Adrenal gland (tissue), 12 donors: Measurements from ENCODE around the gene NFIB. TPM values are rescaled to one million over a fixed set of nuclear protein-coding genes. Genes with fewer than 3 reads are reported as not detected.

ENCODE experiments used
- DNase-seq, 7 donors: peaks; one replicate each; pipeline ENCODE4 v3.0.0-alpha.2; 2019 to 2020
- H3K27ac ChIP-seq, 5 donors: fragments of 200-600 bp; sonication (generic) in 4 of 5; 1 replicate in 3 of 5; 2 replicates in 2 of 5; pipeline versions ENCODE4 v1.5.1 to v1.8.0; 2016 to 2020; ENCODE audit warnings: mild to moderate bottlenecking in 1 of 5
- H3K27me3 ChIP-seq: fragments of 200-600 bp; 2 replicates; pipeline ENCODE4 v1.8.0; 2021
- H3K36me3 ChIP-seq, 2 donors: fragments of 200-600 bp; replicated peaks in 1 of 2; 1 replicate in 1 of 2; 2 replicates in 1 of 2; pipeline versions ENCODE4 v1.5.1 to v1.8.0; 2018 to 2022
- H3K4me1 ChIP-seq, 2 donors: fragments of 200-600 bp; replicated peaks in 1 of 2; 1 replicate in 1 of 2; 2 replicates in 1 of 2; pipeline versions ENCODE4 v1.5.1 to v1.8.0; 2018 to 2021
- H3K4me3 ChIP-seq, 4 donors: fragments of 200-600 bp; sonication (generic) in 3 of 4; one replicate each; pipeline ENCODE4 v1.5.1; 2016 to 2018
- H3K9me3 ChIP-seq, 3 donors: fragments of 200-600 bp; sonication (generic) in 1 of 3; replicated peaks in 1 of 3; 1 replicate in 2 of 3; 2 replicates in 1 of 3; pipeline versions ENCODE4 v1.5.1 to v1.8.0; 2016 to 2021
- POLR2A ChIP-seq, 2 donors: fragments of 450-650 bp; IDR thresholded peaks; one replicate each; pipeline ENCODE4 v1.6.1; 2017; ENCODE audit warnings: antibody characterized with exemption in 2 of 2, mild to moderate bottlenecking in 2 of 2, moderate library complexity in 1 of 2
- WGBS, 4 donors: extraction: QIAGEN DNeasy Blood & Tissue Kit in 2 of 4; methylation state at CpG; one replicate each; pipeline versions ENCODE4 v1.1.5 to v1.1.7; 2013 to 2017; 5-methylcytosine and 5-hydroxymethylcytosine counted together
- intact Hi-C, 2 donors: fragments of 100-400 bp; cut with DNase I; formaldehyde crosslinking; loops; one replicate each; pipeline versions ENCODE4 v1.14.1 to v1.15.0; 2022 to 2023
- polyA plus RNA-seq, 3 donors: library from polyadenylated mRNA; stranded (reverse); fragments of 200-250 nt in 2 of 3; fragments of 350-450 nt in 1 of 3; fragmentation: Illumina TruSeq in 1 of 3; extraction: RNeasy Lipid Tissue Mini Kit (QIAGEN cat#74804) in 1 of 3; gene quantifications; one replicate each; pipeline ENCODE4 v1.2.3, GENCODE V29; 2013 to 2014
- total RNA-seq, 9 donors: library from RNA; depleted of rRNA in 4 of 9; stranded (reverse); fragments of >200 nt in 4 of 9; fragments of 120-200 nt in 1 of 9; fragmentation: NEBNext Ultra II Directional in 1 of 9; extraction: Animal tissue kit (Norgen Biotek cat#: 25700) in 1 of 9; gene quantifications; one replicate each; pipeline versions ENCODE4 v1.1.0 to v1.2.4, GENCODE V29; 2013 to 2023
- TF ChIP-seq, protein P1 (sequence below), 6 experiments: fragments of 450-650 bp in 4 of 6; fragments of 200-600 bp in 2 of 6; sonication (generic) in 1 of 6; IDR thresholded peaks; 1 replicate in 5 of 6; 2 replicates in 1 of 6; pipeline versions ENCODE4 v1.5.1 to v1.8.0; 2016 to 2021; ENCODE audit warnings: antibody characterized with exemption in 6 of 6, mild to moderate bottlenecking in 2 of 6, moderate library complexity in 1 of 6
- donor health status: healthy with polysubstance abuse.
- donor health status: Bipolar disorder and iron deficiency.
- donor health status: DM: yes; HTN: yes; CAD: no.
- donor health status: DM: no; HTN: no; CAD: no.
- donor health status: DM: no; HTN: no; CAD: no.
- donor health status: DM: yes; HTN: yes; CAD: no.

Gene NFIB
- total and polyA plus RNA-seq, 12 donors: 10.9 to 84.1 (median 43.0) TPM

DNA sequence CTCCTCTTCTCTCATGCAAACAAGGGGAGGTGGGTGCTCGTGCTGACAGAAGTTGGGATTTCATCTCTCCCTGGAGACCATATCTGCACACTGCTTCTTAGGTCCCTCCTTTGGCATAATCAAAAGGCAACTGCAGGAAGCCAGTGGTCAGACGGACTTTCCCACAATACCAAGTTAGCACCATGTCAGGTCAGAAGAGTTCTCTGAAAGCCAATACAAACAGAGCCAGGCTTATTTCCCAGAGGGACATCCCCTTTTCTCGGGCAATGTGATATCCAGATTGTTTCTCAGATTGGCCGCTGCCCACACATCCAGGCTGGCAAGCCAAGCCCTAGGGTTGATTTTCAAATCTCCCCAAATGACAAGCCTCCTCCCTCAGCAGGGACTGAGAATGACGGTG is 241.1 kb downstream of the NFIB start:
- Histone ChIP-seq H3K9me3 (no peaks in the 10 kb centered on the region), H3K27me3 (no peaks in the 10 kb centered on the region), H3K27ac (no peak overlapping the region), H3K4me1 (no peaks in the 10 kb centered on the region), H3K36me3 (no peaks in the 10 kb centered on the region), H3K4me3 (no peak overlapping the region)
- 80 to 88% (median 84%) methylated on average over 5 of the region's 5 CpGs for WGBS, 4 donors
- no peak for TF ChIP-seq POLR2A (IDR thresholded peaks at IDR 0.05)
- TF ChIP-seq, protein P1, sequence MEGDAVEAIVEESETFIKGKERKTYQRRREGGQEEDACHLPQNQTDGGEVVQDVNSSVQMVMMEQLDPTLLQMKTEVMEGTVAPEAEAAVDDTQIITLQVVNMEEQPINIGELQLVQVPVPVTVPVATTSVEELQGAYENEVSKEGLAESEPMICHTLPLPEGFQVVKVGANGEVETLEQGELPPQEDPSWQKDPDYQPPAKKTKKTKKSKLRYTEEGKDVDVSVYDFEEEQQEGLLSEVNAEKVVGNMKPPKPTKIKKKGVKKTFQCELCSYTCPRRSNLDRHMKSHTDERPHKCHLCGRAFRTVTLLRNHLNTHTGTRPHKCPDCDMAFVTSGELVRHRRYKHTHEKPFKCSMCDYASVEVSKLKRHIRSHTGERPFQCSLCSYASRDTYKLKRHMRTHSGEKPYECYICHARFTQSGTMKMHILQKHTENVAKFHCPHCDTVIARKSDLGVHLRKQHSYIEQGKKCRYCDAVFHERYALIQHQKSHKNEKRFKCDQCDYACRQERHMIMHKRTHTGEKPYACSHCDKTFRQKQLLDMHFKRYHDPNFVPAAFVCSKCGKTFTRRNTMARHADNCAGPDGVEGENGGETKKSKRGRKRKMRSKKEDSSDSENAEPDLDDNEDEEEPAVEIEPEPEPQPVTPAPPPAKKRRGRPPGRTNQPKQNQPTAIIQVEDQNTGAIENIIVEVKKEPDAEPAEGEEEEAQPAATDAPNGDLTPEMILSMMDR (IDR thresholded peaks at IDR 0.05): no peak
- DNase-seq: no peak
- intact Hi-C loops: no loop called here

DNA sequence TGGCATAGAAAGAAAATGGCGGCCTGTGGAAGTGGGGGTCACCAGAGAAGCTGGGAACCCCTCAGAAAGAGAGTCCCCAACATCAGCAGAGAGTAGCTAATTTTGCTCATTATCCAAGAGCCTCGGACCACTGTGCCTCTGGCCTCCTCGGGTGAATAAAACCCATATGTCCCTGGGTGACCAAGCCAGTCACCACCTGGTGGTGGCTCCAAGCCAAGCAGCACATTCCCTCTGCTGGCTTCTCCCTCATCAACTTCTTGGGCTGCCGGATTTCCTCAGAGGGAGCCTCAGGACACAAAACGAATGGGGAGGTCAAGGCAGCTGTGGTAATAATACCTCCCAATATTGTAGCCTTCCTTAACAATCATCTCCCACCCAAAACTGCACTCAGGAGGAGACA is 242.5 kb downstream of the NFIB start:
- intact Hi-C loops: no loop called here
- H3K27me3 ChIP-seq: no peaks in the 10 kb centered on the region
- no peak overlapping the region for H3K27ac ChIP-seq
- H3K9me3 ChIP-seq: no peaks in the 10 kb centered on the region
- WGBS, 4 donors: 69 to 89% (median 80%) methylated on average over 4 to 5 of the region's 5 CpGs
- H3K36me3 ChIP-seq: no peaks in the 10 kb centered on the region
- no peak for DNase-seq
- H3K4me1 ChIP-seq: no peaks in the 10 kb centered on the region
- TF ChIP-seq, protein P1 (IDR thresholded peaks at IDR 0.05): no peak
- no peak for TF ChIP-seq POLR2A (IDR thresholded peaks at IDR 0.05)
- no peak overlapping the region for H3K4me3 ChIP-seq

DNA sequence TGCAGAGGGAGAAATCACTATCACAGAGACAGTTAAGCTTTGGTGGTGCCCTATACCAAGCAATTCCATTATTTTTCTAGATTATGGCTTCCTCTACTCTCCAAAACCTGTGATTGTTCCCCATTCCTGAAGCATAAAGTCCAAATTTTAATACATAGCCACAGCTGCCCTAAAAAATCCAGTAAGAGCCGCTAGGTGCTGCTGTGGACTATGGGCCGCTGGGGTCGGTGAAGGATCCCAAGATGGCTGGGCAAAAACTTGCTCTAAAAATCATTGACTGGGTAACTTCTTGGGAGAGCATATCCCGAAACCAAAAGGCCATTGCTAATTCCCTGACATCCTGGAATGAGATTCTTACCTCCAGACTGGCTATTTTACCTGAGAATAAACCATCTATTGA is 245.3 kb downstream of the NFIB start:
- WGBS, 4 donors: 93 to 96% (median 94%) methylated on average over 4 of the region's 4 CpGs
- intact Hi-C loops: no loop called here
- TF ChIP-seq, protein P1 (IDR thresholded peaks at IDR 0.05): no peak
- no peak for TF ChIP-seq POLR2A (IDR thresholded peaks at IDR 0.05)

DNA sequence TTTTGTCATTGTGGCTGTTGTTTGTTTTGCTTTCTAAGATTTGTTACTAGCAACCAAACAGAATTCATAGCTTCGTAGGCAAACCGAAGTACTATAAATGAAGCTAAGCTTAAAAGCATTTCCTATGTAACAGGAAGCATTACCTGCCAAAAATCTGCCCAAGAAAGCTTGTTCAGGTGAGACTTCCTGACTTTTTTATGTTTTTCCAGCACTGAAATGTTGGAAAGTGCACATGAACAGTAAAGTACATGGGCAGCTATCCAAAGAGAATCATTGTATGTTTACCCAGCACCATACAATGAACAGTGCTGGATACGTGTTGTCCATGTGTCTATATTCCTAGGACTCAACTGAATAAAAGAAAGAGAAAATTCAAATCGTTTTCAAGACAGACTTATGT is 247.1 kb downstream of the NFIB start:
- TF ChIP-seq POLR2A (IDR thresholded peaks at IDR 0.05): no peak
- TF ChIP-seq, protein P1 (IDR thresholded peaks at IDR 0.05): no peak
- intact Hi-C loops: no loop called here
- Histone ChIP-seq H3K9me3 (no peaks in the 10 kb centered on the region), H3K36me3 (no peaks in the 10 kb centered on the region), H3K27me3 (no peaks in the 10 kb centered on the region), H3K27ac (no peak overlapping the region), H3K4me3 (no peak overlapping the region), H3K4me1 (no peaks in the 10 kb centered on the region)
- no peak for DNase-seq
- 67 to 82% (median 75%) methylated on average over 4 of the region's 4 CpGs for WGBS, 4 donors

More for the DNA sequence above, 245.3 kb downstream of the NFIB start:
- no peak for DNase-seq
- no peak overlapping the region for H3K27ac ChIP-seq
- no peak overlapping the region for H3K4me3 ChIP-seq
- no peaks in the 10 kb centered on the region for H3K9me3 ChIP-seq
- no peaks in the 10 kb centered on the region for H3K36me3 ChIP-seq
- H3K4me1 ChIP-seq: no peaks in the 10 kb centered on the region
- no peaks in the 10 kb centered on the region for H3K27me3 ChIP-seq
